GM23338 (cell line): ENCODE data around the gene CHP2. TPM values are rescaled to one million over a fixed set of nuclear protein-coding genes. Genes with fewer than 3 reads are reported as not detected.

Source experiments
- ATAC-seq: fragments of 200-7000 bp; cut with Tn5 transposase; 3 replicates; pipeline ENCODE4 v1.9.1; 2020
- DNase-seq: peaks from one replicate; pipeline ENCODE4 v3.0.0-alpha.2; 2015; ENCODE audit warnings: low spot score
- H2AFZ ChIP-seq: fragments of 200-600 bp; sonication (generic); 2 replicates; pipeline ENCODE4 v1.8.0; 2016; ENCODE audit warnings: antibody characterized with exemption, mild to moderate bottlenecking, moderate library complexity
- H3F3A ChIP-seq: fragments of 200-600 bp; sonication (generic); replicated peaks from 2 replicates; pipeline ENCODE4 v1.8.0; 2017; ENCODE audit warnings: antibody characterized with exemption, mixed run types, low read depth
- H3K27ac ChIP-seq: fragments of 200-600 bp; sonication (generic); 2 replicates; pipeline ENCODE4 v1.6.1; 2016; ENCODE audit warnings: low read depth
- H3K27me3 ChIP-seq: fragments of 200-600 bp; sonication (generic); 2 replicates; pipeline ENCODE4 v1.8.0; 2016; ENCODE audit warnings: mild to moderate bottlenecking, mixed run types, moderate library complexity; ENCODE audit not compliant: insufficient read depth
- H3K36me3 ChIP-seq: fragments of 200-600 bp; sonication (generic); 2 replicates; pipeline ENCODE4 v1.8.0; 2016; ENCODE audit warnings: mild to moderate bottlenecking; ENCODE audit not compliant: insufficient read depth
- H3K4me1 ChIP-seq: fragments of 200-600 bp; sonication (generic); 2 replicates; pipeline ENCODE4 v1.8.0; 2016; ENCODE audit warnings: mild to moderate bottlenecking, moderate library complexity; ENCODE audit not compliant: insufficient read depth
- H3K4me2 ChIP-seq: fragments of 200-600 bp; sonication (generic); 2 replicates; pipeline ENCODE4 v1.7.1; 2017; ENCODE audit warnings: mixed run types
- H3K4me3 ChIP-seq: fragments of 200-600 bp; sonication (generic); 2 replicates; pipeline ENCODE4 v1.6.1; 2016; ENCODE audit warnings: mixed run types
- H3K79me2 ChIP-seq: fragments of 200-600 bp; sonication (generic); replicated peaks from 2 replicates; pipeline ENCODE4 v1.8.0; 2017; ENCODE audit warnings: mild to moderate bottlenecking; ENCODE audit not compliant: insufficient read depth
- H3K9me2 ChIP-seq: fragments of 200-600 bp; sonication (generic); 2 replicates; pipeline ENCODE4 v1.8.0; 2017; ENCODE audit not compliant: insufficient read depth
- H4K20me1 ChIP-seq: fragments of 200-600 bp; sonication (generic); replicated peaks from 2 replicates; pipeline ENCODE4 v1.8.0; 2017; ENCODE audit warnings: mild to moderate bottlenecking; ENCODE audit not compliant: insufficient read depth
- H3K27ac Mint-ChIP-seq: 2 replicates; pipeline ENCODE4 v1.8.0; 2020; ENCODE audit warnings: inconsistent platforms, mild to moderate bottlenecking, moderate library complexity, mixed read lengths
- H3K27me3 Mint-ChIP-seq: 3 replicates; pipeline ENCODE4 v1.8.0; 2022; ENCODE audit warnings: low read depth, mild to moderate bottlenecking, moderate library complexity, mixed read lengths, inconsistent platforms; ENCODE audit not compliant: insufficient read depth, poor library complexity
- H3K36me3 Mint-ChIP-seq: 3 replicates; pipeline ENCODE4 v1.8.0; 2021; ENCODE audit warnings: low read depth, mild to moderate bottlenecking, inconsistent platforms, moderate library complexity, mixed read lengths
- H3K4me1 Mint-ChIP-seq: 3 replicates; pipeline ENCODE4 v1.8.0; 2020; ENCODE audit warnings: mild to moderate bottlenecking, inconsistent platforms, mixed read lengths
- H3K4me3 Mint-ChIP-seq: 3 replicates; pipeline ENCODE4 v1.8.0; 2021; ENCODE audit warnings: moderate library complexity, mild to moderate bottlenecking, inconsistent platforms, mixed read lengths
- H3K9me3 Mint-ChIP-seq: 3 replicates; pipeline ENCODE4 v1.8.0; 2020; ENCODE audit warnings: moderate library complexity, mild to moderate bottlenecking, inconsistent platforms, mixed read lengths
- CREB1 ChIP-seq: fragments of 250-450 bp; sonication (Bioruptor Pico); IDR thresholded peaks from 2 replicates; pipeline ENCODE4 v1.5.0; 2020; ENCODE audit warnings: low read depth, mild to moderate bottlenecking, moderate library complexity
- EZH2 ChIP-seq: fragments of 200-600 bp; sonication (generic); IDR thresholded peaks from one replicate; pipeline ENCODE4 v1.8.0; 2017; ENCODE audit warnings: antibody characterized with exemption, mild to moderate bottlenecking, low read depth; ENCODE audit not compliant: unreplicated experiment
- EZH2phosphoT487 ChIP-seq: fragments of 200-600 bp; sonication (generic); IDR thresholded peaks from one replicate; pipeline ENCODE4 v1.8.1; 2018; ENCODE audit warnings: antibody characterized with exemption; ENCODE audit not compliant: unreplicated experiment
- STAT1 ChIP-seq: IDR thresholded peaks from one replicate; pipeline ENCODE4 v1.6.1; 2016; ENCODE audit warnings: antibody characterized with exemption; ENCODE audit not compliant: unreplicated experiment
- ZNF331 ChIP-seq: fragments of 250-450 bp; sonication (Bioruptor Pico); IDR thresholded peaks from 2 replicates; pipeline ENCODE4 v1.5.0; 2020; ENCODE audit warnings: low read depth, mild to moderate bottlenecking, moderate library complexity
- polyA plus RNA-seq: library from polyadenylated mRNA; unstranded; fragments of >200 nt; fragmentation: Nextera tagmentation; extraction: Ambion mirVana; gene quantifications from 2 replicates; pipeline ENCODE4 v1.2.1, GENCODE V29; 2016
- total RNA-seq: library from RNA; depleted of rRNA; stranded (reverse); fragments of >200 nt; shearing (Covaris generic); gene quantifications from 2 replicates; pipeline ENCODE4 v1.2.3, GENCODE V29; 2014
- TF ChIP-seq, protein P1 (sequence below): fragments of 250-450 bp; sonication (Bioruptor Pico); IDR thresholded peaks from 2 replicates; pipeline ENCODE4 v1.5.0; 2020; ENCODE audit warnings: mild to moderate bottlenecking, moderate library complexity
- TF ChIP-seq, protein P2 (sequence below): IDR thresholded peaks from one replicate; pipeline ENCODE4 v1.6.1; 2018; ENCODE audit warnings: antibody characterized with exemption; ENCODE audit not compliant: unreplicated experiment
- TF ChIP-seq, protein P3 (sequence below), 2 experiments: fragments of 200-600 bp in 1 of 2; sonication (generic) in 1 of 2; conservative IDR thresholded peaks; 2 replicates each; pipeline versions ENCODE4 v1.5.1 to v1.6.1; 2016 to 2017; ENCODE audit warnings: antibody characterized with exemption in 2 of 2, low read depth in 2 of 2, mild to moderate bottlenecking in 2 of 2, moderate library complexity in 1 of 2

CHP2 gene
- total and polyA plus RNA-seq, 2 experiments from 2014 or later, result 2.3 to 3.7 TPM

DNA sequence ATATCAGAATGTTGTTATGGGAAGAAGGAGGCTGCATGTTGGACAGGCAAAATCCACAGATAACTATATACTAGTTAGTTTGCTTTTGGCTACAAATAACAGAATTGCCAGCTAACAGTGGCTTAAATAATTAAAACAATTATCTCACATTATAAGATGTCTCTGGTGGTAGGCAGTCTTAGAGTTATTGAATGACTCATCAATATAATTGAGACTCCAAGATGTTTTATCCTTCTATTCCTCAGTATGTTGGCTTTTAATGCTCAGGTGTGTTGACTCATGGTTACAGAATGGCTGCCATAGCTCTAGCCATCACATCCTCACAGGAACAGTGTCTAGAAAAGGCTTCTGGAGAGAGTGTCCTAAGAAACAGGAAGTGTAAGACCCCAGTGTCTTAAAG lies 11.1 kb downstream of the CHP2 start (continued):
- TF ChIP-seq, protein P1, sequence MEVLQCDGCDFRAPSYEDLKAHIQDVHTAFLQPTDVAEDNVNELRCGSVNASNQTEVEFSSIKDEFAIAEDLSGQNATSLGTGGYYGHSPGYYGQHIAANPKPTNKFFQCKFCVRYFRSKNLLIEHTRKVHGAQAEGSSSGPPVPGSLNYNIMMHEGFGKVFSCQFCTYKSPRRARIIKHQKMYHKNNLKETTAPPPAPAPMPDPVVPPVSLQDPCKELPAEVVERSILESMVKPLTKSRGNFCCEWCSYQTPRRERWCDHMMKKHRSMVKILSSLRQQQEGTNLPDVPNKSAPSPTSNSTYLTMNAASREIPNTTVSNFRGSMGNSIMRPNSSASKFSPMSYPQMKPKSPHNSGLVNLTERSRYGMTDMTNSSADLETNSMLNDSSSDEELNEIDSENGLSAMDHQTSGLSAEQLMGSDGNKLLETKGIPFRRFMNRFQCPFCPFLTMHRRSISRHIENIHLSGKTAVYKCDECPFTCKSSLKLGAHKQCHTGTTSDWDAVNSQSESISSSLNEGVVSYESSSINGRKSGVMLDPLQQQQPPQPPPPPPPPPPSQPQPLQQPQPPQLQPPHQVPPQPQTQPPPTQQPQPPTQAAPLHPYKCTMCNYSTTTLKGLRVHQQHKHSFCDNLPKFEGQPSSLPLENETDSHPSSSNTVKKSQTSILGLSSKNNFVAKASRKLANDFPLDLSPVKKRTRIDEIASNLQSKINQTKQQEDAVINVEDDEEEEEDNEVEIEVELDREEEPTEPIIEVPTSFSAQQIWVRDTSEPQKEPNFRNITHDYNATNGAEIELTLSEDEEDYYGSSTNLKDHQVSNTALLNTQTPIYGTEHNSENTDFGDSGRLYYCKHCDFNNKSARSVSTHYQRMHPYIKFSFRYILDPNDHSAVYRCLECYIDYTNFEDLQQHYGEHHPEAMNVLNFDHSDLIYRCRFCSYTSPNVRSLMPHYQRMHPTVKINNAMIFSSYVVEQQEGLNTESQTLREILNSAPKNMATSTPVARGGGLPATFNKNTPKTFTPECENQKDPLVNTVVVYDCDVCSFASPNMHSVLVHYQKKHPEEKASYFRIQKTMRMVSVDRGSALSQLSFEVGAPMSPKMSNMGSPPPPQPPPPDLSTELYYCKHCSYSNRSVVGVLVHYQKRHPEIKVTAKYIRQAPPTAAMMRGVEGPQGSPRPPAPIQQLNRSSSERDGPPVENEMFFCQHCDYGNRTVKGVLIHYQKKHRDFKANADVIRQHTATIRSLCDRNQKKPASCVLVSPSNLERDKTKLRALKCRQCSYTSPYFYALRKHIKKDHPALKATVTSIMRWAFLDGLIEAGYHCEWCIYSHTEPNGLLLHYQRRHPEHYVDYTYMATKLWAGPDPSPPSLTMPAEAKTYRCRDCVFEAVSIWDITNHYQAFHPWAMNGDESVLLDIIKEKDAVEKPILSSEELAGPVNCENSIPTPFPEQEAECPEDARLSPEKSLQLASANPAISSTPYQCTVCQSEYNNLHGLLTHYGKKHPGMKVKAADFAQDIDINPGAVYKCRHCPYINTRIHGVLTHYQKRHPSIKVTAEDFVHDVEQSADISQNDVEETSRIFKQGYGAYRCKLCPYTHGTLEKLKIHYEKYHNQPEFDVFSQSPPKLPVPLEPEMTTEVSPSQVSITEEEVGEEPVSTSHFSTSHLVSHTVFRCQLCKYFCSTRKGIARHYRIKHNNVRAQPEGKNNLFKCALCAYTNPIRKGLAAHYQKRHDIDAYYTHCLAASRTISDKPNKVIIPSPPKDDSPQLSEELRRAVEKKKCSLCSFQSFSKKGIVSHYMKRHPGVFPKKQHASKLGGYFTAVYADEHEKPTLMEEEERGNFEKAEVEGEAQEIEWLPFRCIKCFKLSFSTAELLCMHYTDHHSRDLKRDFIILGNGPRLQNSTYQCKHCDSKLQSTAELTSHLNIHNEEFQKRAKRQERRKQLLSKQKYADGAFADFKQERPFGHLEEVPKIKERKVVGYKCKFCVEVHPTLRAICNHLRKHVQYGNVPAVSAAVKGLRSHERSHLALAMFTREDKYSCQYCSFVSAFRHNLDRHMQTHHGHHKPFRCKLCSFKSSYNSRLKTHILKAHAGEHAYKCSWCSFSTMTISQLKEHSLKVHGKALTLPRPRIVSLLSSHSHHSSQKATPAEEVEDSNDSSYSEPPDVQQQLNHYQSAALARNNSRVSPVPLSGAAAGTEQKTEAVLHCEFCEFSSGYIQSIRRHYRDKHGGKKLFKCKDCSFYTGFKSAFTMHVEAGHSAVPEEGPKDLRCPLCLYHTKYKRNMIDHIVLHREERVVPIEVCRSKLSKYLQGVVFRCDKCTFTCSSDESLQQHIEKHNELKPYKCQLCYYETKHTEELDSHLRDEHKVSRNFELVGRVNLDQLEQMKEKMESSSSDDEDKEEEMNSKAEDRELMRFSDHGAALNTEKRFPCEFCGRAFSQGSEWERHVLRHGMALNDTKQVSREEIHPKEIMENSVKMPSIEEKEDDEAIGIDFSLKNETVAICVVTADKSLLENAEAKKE (CRISPR knock-in tag), result no peak
- TF ChIP-seq EZH2 (no peak), STAT1 (no peak), ZNF331 (CRISPR knock-in tag) (no peak)

DNA sequence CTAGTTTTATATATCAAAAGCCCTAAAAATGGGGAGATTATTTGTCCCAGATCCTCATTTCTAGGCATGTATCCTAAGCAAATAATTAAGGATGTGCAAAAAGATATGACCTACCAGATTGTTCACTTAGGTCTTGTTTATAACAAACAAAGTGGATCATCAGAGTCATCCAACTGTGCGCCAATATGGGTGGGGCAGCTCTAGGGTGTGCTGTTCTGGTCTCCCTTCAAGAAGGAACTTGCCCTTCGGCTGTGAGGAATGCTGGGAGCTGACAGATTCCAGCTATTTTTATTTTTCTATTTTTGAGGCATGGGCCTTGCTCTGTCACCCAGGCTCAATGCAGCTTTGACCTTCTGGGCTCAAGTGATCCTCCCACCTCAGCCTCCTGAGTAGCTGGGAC lies 13.8 kb downstream of the CHP2 start:
- H3F3A ChIP-seq, result no peaks in the 10 kb centered on the region
- no peak overlapping the region for H3K4me2 ChIP-seq
- no peaks in the 10 kb centered on the region for H3K79me2 ChIP-seq
- H3K27ac Mint-ChIP-seq, result no peak overlapping the region
- no peaks in the 10 kb centered on the region for H3K4me1 Mint-ChIP-seq
- H3K9me3 Mint-ChIP-seq, result no peaks in the 10 kb centered on the region
- H3K4me1 ChIP-seq, result no peaks in the 10 kb centered on the region
- H3K36me3 Mint-ChIP-seq, result no peaks in the 10 kb centered on the region
- H3K27me3 Mint-ChIP-seq, result no peaks in the 10 kb centered on the region
- ATAC-seq (no peak), DNase-seq (no peak)
- H3K9me2 ChIP-seq, result no peaks in the 10 kb centered on the region
- H3K36me3 ChIP-seq, result no peaks in the 10 kb centered on the region
- H2AFZ ChIP-seq, result no peak overlapping the region
- no peak overlapping the region for H3K4me3 ChIP-seq
- H3K4me3 Mint-ChIP-seq, result no peak overlapping the region
- no peaks in the 10 kb centered on the region for H4K20me1 ChIP-seq
- H3K27ac ChIP-seq, result no peak overlapping the region
- no peaks in the 10 kb centered on the region for H3K27me3 ChIP-seq
- TF ChIP-seq, protein P2, sequence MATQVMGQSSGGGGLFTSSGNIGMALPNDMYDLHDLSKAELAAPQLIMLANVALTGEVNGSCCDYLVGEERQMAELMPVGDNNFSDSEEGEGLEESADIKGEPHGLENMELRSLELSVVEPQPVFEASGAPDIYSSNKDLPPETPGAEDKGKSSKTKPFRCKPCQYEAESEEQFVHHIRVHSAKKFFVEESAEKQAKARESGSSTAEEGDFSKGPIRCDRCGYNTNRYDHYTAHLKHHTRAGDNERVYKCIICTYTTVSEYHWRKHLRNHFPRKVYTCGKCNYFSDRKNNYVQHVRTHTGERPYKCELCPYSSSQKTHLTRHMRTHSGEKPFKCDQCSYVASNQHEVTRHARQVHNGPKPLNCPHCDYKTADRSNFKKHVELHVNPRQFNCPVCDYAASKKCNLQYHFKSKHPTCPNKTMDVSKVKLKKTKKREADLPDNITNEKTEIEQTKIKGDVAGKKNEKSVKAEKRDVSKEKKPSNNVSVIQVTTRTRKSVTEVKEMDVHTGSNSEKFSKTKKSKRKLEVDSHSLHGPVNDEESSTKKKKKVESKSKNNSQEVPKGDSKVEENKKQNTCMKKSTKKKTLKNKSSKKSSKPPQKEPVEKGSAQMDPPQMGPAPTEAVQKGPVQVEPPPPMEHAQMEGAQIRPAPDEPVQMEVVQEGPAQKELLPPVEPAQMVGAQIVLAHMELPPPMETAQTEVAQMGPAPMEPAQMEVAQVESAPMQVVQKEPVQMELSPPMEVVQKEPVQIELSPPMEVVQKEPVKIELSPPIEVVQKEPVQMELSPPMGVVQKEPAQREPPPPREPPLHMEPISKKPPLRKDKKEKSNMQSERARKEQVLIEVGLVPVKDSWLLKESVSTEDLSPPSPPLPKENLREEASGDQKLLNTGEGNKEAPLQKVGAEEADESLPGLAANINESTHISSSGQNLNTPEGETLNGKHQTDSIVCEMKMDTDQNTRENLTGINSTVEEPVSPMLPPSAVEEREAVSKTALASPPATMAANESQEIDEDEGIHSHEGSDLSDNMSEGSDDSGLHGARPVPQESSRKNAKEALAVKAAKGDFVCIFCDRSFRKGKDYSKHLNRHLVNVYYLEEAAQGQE, result no peak
- TF ChIP-seq, protein P3, sequence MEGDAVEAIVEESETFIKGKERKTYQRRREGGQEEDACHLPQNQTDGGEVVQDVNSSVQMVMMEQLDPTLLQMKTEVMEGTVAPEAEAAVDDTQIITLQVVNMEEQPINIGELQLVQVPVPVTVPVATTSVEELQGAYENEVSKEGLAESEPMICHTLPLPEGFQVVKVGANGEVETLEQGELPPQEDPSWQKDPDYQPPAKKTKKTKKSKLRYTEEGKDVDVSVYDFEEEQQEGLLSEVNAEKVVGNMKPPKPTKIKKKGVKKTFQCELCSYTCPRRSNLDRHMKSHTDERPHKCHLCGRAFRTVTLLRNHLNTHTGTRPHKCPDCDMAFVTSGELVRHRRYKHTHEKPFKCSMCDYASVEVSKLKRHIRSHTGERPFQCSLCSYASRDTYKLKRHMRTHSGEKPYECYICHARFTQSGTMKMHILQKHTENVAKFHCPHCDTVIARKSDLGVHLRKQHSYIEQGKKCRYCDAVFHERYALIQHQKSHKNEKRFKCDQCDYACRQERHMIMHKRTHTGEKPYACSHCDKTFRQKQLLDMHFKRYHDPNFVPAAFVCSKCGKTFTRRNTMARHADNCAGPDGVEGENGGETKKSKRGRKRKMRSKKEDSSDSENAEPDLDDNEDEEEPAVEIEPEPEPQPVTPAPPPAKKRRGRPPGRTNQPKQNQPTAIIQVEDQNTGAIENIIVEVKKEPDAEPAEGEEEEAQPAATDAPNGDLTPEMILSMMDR (conservative IDR thresholded peaks at IDR 0.05; ENCODE audit: low read depth in 2 of 2), result no peak
- no peak for TF ChIP-seq CREB1 (CRISPR knock-in tag)
- no peak for TF ChIP-seq STAT1
- no peak for TF ChIP-seq EZH2phosphoT487
